CD4-positive, CD25-positive, alpha-beta regulatory T cell (primary cell): Measurements from ENCODE around the gene ZDHHC14. TPM values are rescaled to one million over a fixed set of nuclear protein-coding genes. Genes with fewer than 3 reads are reported as not detected.

ENCODE experiments used
- ATAC-seq, 2 donors: fragments of 150-1000 bp; cut with Tn5 transposase; one replicate each; pipeline ENCODE4 v1.10.0; 2021; ENCODE audit warnings: low read depth in 2 of 2, moderate number of reproducible peaks in 2 of 2, moderate library complexity in 1 of 2
- DNase-seq, 3 donors: peaks; one replicate each; pipeline versions ENCODE4 v3.0.0 to v3.0.0-alpha.2; 2012 to 2022; ENCODE audit warnings: mixed read lengths in 1 of 3
- H3K27ac ChIP-seq: one replicate; pipeline ENCODE4 v1.7.0; 2013; ENCODE audit warnings: mild to moderate bottlenecking, low read length; ENCODE audit not compliant: insufficient read depth, poor library complexity, severe bottlenecking
- H3K27me3 ChIP-seq: one replicate; pipeline ENCODE4 v1.7.0; 2013; ENCODE audit warnings: low read length; ENCODE audit not compliant: control insufficient read depth, insufficient read depth
- H3K36me3 ChIP-seq: one replicate; pipeline ENCODE4 v1.7.0; 2013; ENCODE audit warnings: mild to moderate bottlenecking, low read length, moderate library complexity; ENCODE audit not compliant: control insufficient read depth, insufficient read depth
- H3K4me1 ChIP-seq: 2 replicates; pipeline ENCODE4 v1.7.0; 2013; ENCODE audit warnings: mild to moderate bottlenecking, low read length; ENCODE audit not compliant: insufficient read depth, control insufficient read depth, poor library complexity, severe bottlenecking
- H3K4me3 ChIP-seq: one replicate; pipeline ENCODE4 v1.7.0; 2013; ENCODE audit warnings: low read depth, mild to moderate bottlenecking, low read length, moderate library complexity
- H3K9me3 ChIP-seq, 2 experiments: 1 replicate in 1 of 2; 2 replicates in 1 of 2; pipeline ENCODE4 v1.7.0; 2013; ENCODE audit warnings: low read length in 2 of 2, mild to moderate bottlenecking in 1 of 2, moderate library complexity in 1 of 2; ENCODE audit not compliant: control insufficient read depth in 2 of 2
- H3K27ac Mint-ChIP-seq, 3 donors: one replicate each; pipeline ENCODE4 v1.8.0; 2020 to 2022; ENCODE audit warnings: mild to moderate bottlenecking in 3 of 3, mixed read lengths in 3 of 3, moderate library complexity in 2 of 3
- H3K27me3 Mint-ChIP-seq: one replicate; pipeline ENCODE4 v1.8.0; 2022; ENCODE audit warnings: mild to moderate bottlenecking, mixed read lengths
- H3K36me3 Mint-ChIP-seq: one replicate; pipeline ENCODE4 v1.8.0; 2020; ENCODE audit warnings: mixed read lengths
- H3K4me1 Mint-ChIP-seq, 4 donors: one replicate each; pipeline ENCODE4 v1.8.0; 2020 to 2022; ENCODE audit warnings: mixed read lengths in 4 of 4, mild to moderate bottlenecking in 1 of 4
- H3K4me3 Mint-ChIP-seq, 4 donors: one replicate each; pipeline ENCODE4 v1.8.0; 2020 to 2022; ENCODE audit warnings: mild to moderate bottlenecking in 4 of 4, mixed read lengths in 4 of 4, moderate library complexity in 3 of 4
- H3K9me3 Mint-ChIP-seq, 7 donors: one replicate each; pipeline ENCODE4 v1.8.0; 2020 to 2022; ENCODE audit warnings: mixed read lengths in 7 of 7, mild to moderate bottlenecking in 3 of 7, moderate library complexity in 2 of 7
- polyA plus RNA-seq, 4 donors: library from polyadenylated mRNA; unstranded; fragments of 300-500 nt; fragmentation: Illumina TruSeq; gene quantifications; one replicate each; pipeline ENCODE4 v1.2.3, GENCODE V29; 2021
- total RNA-seq: library from RNA; stranded (reverse); gene quantifications from one replicate; pipeline ENCODE4 v1.2.3, GENCODE V29; 2022

The ZDHHC14 gene
- total and polyA plus RNA-seq, 5 donors from 2014 or later = 0.29 to 4.2 (median 1.0) TPM

GRCh38 chr6:157513619-157514485 is 132.9 kb downstream of the ZDHHC14 start:
- Histone ChIP-seq H3K4me1 (no peaks in the 10 kb centered on the region), H3K4me3 (no peak overlapping the region), H3K9me3 (no peaks in the 10 kb centered on the region), H3K36me3 (no peaks in the 10 kb centered on the region), H3K27ac (no peak overlapping the region), H3K27me3 (no peaks in the 10 kb centered on the region)
- Mint-ChIP-seq H3K27me3 (no peaks in the 10 kb centered on the region), H3K36me3 (peaks cover 3% of the 10 kb centered on the region), H3K27ac (no peak overlapping the region), H3K4me1 (peaks cover 4 to 8% (median 7%) of the 10 kb centered on the region in 4 donors), H3K4me3 (no peak overlapping the region), H3K9me3 (peaks cover 0 to 4% (median 0%) of the 10 kb centered on the region in 7 donors)
- DNase-seq (no peak), ATAC-seq (no peak)

GRCh38 chr6:157514659-157515496 is 133.9 kb downstream of the ZDHHC14 start:
- Histone ChIP-seq H3K4me1 (no peaks in the 10 kb centered on the region), H3K27ac (no peak overlapping the region), H3K36me3 (no peaks in the 10 kb centered on the region), H3K27me3 (no peaks in the 10 kb centered on the region), H3K4me3 (no peak overlapping the region), H3K9me3 (no peaks in the 10 kb centered on the region)
- DNase-seq (no peak), ATAC-seq (no peak)
- Mint-ChIP-seq H3K4me1 (peaks cover 4 to 7% (median 6%) of the 10 kb centered on the region in 4 donors), H3K36me3 (no peaks in the 10 kb centered on the region), H3K27ac (no peak overlapping the region), H3K27me3 (no peaks in the 10 kb centered on the region), H3K9me3 (peaks cover 0 to 2% (median 0%) of the 10 kb centered on the region in 7 donors), H3K4me3 (no peak overlapping the region)

- H3K4me1 Mint-ChIP-seq = peaks cover 0 to 4% (median 1%) of the 10 kb centered on the region in 4 donors
- no peaks in the 10 kb centered on the region for H3K9me3 Mint-ChIP-seq
- Histone ChIP-seq H3K4me3 (no peak overlapping the region), H3K27ac (no peak overlapping the region), H3K27me3 (no peaks in the 10 kb centered on the region), H3K9me3 (no peaks in the 10 kb centered on the region), H3K36me3 (no peaks in the 10 kb centered on the region), H3K4me1 (no peaks in the 10 kb centered on the region)
- ATAC-seq (no peak), DNase-seq (no peak)
- H3K4me3 Mint-ChIP-seq = no peak overlapping the region
- H3K27ac Mint-ChIP-seq = no peak overlapping the region
- no peaks in the 10 kb centered on the region for H3K36me3 Mint-ChIP-seq
- no peaks in the 10 kb centered on the region for H3K27me3 Mint-ChIP-seq
Measured at GRCh38 chr6:157516319-157517026, 135.5 kb downstream of the ZDHHC14 start.

- H3K27me3 Mint-ChIP-seq = peaks cover under 1% of the 10 kb centered on the region
- H3K9me3 ChIP-seq = no peaks in the 10 kb centered on the region
- no peak for DNase-seq
- H3K4me1 Mint-ChIP-seq = peaks cover 0 to 4% (median 0%) of the 10 kb centered on the region in 4 donors
- H3K4me3 Mint-ChIP-seq = no peak overlapping the region
- H3K9me3 Mint-ChIP-seq = no peaks in the 10 kb centered on the region
- H3K27ac ChIP-seq = no peak overlapping the region
- ATAC-seq = no peak
- no peaks in the 10 kb centered on the region for H3K4me1 ChIP-seq
- H3K4me3 ChIP-seq = no peak overlapping the region
- H3K36me3 ChIP-seq = no peaks in the 10 kb centered on the region
- no peaks in the 10 kb centered on the region for H3K36me3 Mint-ChIP-seq
- no peaks in the 10 kb centered on the region for H3K27me3 ChIP-seq
- H3K27ac Mint-ChIP-seq = no peak overlapping the region
Measured at GRCh38 chr6:157517601-157518359, 136.8 kb downstream of the ZDHHC14 start.

- no peaks in the 10 kb centered on the region for H3K36me3 ChIP-seq
- no peak overlapping the region for H3K4me3 ChIP-seq
- no peak overlapping the region for H3K27ac ChIP-seq
- no peak overlapping the region for H3K4me3 Mint-ChIP-seq
- no peaks in the 10 kb centered on the region for H3K9me3 ChIP-seq
- peaks cover 0 to 4% (median 0%) of the 10 kb centered on the region in 4 donors for H3K4me1 Mint-ChIP-seq
- no peaks in the 10 kb centered on the region for H3K36me3 Mint-ChIP-seq
- H3K4me1 ChIP-seq = no peaks in the 10 kb centered on the region
- no peak overlapping the region for H3K27ac Mint-ChIP-seq
- no peaks in the 10 kb centered on the region for H3K9me3 Mint-ChIP-seq
- no peak for DNase-seq
- peaks cover 6% of the 10 kb centered on the region for H3K27me3 Mint-ChIP-seq
- H3K27me3 ChIP-seq = no peaks in the 10 kb centered on the region
- no peak for ATAC-seq
Measured at GRCh38 chr6:157518397-157519250, 137.6 kb downstream of the ZDHHC14 start.

- H3K4me1 ChIP-seq = no peaks in the 10 kb centered on the region
- H3K27ac Mint-ChIP-seq = no peak overlapping the region
- peaks cover 0 to 4% (median 0%) of the 10 kb centered on the region in 4 donors for H3K4me1 Mint-ChIP-seq
- H3K36me3 Mint-ChIP-seq = no peaks in the 10 kb centered on the region
- H3K27me3 Mint-ChIP-seq = peaks cover 6% of the 10 kb centered on the region
- H3K27me3 ChIP-seq = no peaks in the 10 kb centered on the region
- H3K9me3 Mint-ChIP-seq = no peaks in the 10 kb centered on the region
- no peak overlapping the region for H3K4me3 Mint-ChIP-seq
- H3K4me3 ChIP-seq = no peak overlapping the region
- H3K27ac ChIP-seq = no peak overlapping the region
- DNase-seq = no peak
- no peaks in the 10 kb centered on the region for H3K9me3 ChIP-seq
- ATAC-seq = no peak
- no peaks in the 10 kb centered on the region for H3K36me3 ChIP-seq
Measured at GRCh38 chr6:157519255-157520116, 138.5 kb downstream of the ZDHHC14 start.
